ENCODE results near the gene RILP. TPM values are rescaled to one million over a fixed set of nuclear protein-coding genes. Genes with fewer than 3 reads are reported as not detected.

The RILP gene
- total RNA-seq, 1 donor from 2014 or later: 11.7 TPM

DNA sequence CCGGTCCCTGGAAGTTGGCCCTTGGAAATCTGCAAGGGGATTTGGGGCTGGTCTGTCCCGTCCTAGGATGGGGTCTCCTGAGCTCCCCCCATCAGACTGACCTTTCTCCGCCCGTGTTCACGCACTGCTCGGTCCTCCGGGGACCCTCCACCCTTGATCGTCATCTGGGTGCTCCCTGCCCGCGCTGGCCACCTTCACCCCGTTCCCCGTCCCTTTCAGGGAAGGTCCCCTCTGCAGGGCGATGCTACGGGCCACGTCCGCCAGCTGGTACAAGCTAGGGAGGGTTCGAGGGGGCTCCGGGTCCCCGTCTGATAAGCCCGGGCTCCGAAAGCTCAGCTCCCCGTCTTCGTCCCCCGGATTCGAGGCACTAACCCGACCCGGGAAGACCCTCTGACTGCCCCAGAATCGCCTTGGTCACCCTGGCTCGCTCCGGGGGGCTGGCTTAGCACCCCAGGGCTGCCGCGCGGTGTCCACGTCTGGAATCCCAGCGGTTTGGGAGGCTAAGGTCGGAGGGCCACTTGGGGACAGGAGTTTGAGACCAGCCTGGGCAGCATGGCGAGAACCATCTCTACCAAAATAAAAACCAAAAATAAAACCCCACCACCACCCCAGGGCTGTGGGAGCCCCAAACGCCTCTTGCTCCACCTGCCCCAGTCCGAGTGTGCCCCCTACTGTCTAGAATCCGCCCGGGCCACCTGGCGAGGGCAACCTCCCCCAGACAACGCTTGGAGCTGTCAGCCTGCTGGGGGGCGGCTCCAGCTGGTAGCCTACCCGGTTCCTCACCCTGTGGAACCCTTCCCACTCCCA lies 20.0 kb downstream of the RILP start:
- peak; percentile 74 for DNase-seq (ENCODE audit: low spot score)

DNA sequence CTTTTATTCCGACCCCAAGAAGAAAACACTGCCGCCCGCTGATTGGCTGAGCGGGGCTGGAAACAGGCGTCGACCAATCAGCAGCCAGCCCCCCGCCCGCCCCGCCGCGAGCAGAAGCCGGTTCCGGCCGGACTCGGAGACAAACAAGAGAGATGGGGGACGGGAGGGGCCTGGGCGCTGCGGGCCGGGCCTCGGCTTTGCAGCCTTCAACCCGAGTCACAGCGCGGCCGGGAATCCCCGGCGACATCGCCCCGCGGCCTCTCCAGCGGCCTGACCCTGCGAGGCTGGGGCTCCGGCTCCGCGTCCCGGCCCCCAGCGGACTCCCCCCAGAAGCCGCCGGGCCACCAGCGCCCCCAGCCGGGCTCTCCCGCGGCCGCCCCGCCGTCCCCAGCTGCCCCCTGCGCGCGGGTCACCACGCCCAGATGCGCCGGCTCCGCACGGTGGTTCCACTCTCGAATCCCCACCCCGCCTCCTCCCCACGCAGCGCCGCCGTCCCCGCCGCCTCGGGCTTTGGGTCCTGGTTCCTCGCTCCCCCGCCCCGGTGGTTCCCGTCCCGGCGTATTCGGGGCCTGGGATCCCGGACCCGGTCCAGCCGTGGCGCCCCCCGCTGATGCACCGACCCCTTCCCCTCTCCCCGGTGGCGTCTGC lies 20.7 kb downstream of the RILP start:
- peak; percentile 95 for DNase-seq (ENCODE audit: low spot score)

- DNase-seq (ENCODE audit: low spot score): peak; percentile 82
These were observed 21.4 kb downstream of the RILP start, which contains the start of gene SLC43A2 for GRCh38 chr17:1627982-1628855. Gene SLC43A2, minus strand, starts transcription at chr17:1628834. Its CDS starts 960 bp downstream, at chr17:1627874.

DNA sequence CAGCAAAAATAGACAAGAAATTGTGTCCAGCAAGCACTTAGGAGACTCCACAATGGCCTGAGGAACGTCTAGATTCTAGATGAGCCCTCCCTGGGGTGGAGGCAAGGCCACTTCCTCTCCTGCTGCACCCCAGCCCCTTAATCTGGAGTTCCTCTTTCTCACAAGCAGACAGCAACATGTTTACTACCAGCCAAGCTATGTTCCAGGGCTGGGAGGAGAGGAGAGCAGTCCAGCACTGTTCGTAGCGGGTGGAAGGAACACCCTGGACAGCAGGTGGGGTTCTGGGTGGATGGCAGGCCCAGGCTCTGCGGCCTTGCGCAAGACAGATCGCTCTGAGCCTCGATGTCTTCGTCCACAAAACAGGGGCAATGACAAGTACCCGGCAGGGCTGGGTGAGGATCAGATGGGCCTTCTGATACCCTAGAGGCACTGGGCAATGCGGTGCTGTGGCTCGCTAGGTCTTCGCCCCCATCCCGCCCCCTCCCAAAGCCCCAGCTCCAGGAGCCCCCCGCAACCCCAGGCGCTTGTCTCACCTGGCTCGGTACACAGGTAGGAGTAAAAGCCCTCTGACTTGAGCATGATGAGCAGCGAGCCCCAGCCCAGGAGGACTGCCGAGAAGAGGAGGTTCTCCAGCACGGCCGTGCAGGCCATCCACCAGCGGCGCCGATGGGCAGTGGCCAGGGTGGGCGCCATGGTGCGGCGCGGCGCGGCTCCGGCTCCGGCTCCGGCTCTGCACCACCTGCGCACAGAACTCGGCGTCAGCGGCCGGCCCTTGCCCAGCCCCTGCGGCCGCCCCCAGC lies 22.3 kb downstream of the RILP start:
- DNase-seq (ENCODE audit: low spot score): no peak

DNA sequence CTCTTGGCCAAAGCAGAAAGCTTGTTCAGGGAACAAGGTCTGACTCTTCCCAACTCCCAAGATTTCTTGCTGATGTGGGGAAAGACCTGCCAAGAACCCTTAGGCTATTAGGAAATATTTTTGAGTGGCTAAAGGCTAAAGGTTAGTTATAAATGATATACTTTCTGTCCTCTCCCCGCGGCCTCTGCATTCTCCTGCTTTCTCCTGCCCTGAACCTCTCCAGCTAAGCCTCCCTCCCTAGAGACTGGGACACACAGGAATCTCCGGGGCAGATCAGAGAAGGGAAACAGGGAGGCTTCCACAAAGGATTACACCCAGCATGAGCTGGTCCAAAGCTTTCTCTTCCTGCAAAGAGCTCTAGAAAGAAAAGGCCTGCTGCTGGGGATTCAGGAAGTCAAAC lies 23.3 kb downstream of the RILP start:
- DNase-seq (ENCODE audit: low spot score): no peak

- DNase-seq (ENCODE audit: low spot score): no peak
These were observed 24.1 kb downstream of the RILP start for GRCh38 chr17:1625581-1625980.

DNA sequence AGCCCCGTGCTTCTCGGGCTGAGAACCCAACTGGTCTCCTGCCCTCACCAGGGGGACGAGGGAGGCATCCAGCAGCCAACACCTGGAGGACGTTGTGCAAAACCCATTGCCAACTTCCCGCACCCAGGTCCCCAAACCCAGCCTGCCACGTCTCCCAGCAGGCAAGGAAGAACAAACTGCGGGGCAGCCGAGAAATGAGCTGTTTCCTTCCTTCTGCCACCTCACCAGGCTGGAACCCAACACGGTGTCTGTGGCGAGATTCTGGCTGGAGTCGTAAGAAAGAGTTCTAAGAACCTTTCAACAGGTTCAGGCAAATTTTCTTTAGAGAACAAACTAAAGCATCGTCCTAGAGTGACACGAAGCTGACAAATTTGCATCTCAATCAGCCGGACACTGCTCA lies 24.6 kb downstream of the RILP start:
- no peak for DNase-seq (ENCODE audit: low spot score)

DNA sequence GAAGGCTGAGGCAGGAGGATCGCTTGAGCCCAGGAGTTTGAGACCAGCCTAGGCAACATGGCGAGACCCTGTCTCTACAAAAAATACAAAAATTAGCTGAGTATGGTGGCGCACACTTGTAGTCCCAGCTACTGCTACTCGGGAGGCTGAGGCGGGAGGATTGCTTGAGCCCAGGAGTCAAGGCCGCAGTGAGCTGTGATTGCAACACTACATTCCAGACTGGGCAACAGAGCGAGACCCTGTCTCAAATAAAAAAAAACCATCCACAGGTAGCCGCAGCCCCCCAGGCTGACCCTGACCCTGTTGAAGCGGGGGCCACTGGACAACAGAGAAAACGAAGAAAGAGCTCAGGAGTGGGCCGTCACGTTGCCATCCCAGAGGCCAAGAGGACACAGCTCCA lies 25.0 kb downstream of the RILP start:
- no peak for DNase-seq (ENCODE audit: low spot score)

DNA sequence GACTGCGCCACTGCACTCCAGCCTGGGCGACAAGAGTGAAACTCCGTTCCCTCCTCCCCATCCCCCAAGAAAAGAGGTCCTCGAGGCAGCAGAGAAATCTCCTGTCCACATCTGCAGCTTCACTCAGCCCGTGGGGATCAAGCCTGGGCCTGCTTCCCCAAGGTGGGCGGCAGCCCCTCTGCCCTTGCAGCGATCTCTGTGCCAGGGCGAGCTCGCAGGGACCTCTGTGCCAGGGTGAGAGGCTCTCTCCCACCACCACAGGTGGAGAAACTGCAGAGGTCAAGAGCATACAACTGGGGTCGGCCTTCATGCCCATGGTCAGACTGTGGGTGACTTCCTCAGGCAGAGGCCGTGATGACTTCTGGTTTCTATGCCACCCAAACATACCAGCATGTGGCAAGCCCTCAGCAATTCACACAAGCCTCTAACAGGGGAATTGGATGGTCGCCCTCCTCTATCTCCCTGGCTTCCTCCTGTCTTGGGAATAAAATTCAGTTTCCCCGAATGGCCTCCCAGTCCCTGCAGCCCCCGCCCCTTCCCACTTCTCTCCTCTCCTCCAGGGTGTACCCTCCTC lies 26.5 kb downstream of the RILP start:
- DNase-seq (ENCODE audit: low spot score): no peak

- no peak for DNase-seq (ENCODE audit: low spot score)
These were observed 28.3 kb downstream of the RILP start for GRCh38 chr17:1621273-1621954.

GRCh38 chr17:1620486-1620885 lies 29.2 kb downstream of the RILP start:
- no peak for DNase-seq (ENCODE audit: low spot score)

- peak; percentile 58 for DNase-seq (ENCODE audit: low spot score)
These were observed 32.0 kb downstream of the RILP start for GRCh38 chr17:1617620-1618174.

- no peak for DNase-seq (ENCODE audit: low spot score)
These were observed 33.6 kb downstream of the RILP start for GRCh38 chr17:1616101-1616500.

DNA sequence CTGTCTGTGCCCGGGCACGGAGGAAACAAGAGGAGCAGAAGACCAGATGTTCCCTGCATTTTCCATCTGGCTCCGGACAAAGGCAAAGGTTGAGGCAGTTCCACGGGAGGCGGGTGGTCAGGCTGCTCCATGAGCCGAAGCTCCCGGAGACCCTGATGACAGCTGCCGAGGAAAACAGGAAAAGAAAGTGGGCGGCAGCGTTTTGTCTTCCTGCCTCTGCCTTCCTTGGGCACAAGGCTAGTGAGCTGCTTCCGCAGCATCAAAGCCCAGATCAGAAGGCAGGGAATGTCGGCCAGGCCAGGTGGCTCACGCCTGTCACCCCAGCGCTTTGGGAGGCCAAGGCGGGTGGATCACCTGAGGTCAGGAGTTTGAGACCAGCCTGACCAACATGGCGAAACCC lies 37.3 kb downstream of the RILP start:
- DNase-seq (ENCODE audit: low spot score): no peak

DNA sequence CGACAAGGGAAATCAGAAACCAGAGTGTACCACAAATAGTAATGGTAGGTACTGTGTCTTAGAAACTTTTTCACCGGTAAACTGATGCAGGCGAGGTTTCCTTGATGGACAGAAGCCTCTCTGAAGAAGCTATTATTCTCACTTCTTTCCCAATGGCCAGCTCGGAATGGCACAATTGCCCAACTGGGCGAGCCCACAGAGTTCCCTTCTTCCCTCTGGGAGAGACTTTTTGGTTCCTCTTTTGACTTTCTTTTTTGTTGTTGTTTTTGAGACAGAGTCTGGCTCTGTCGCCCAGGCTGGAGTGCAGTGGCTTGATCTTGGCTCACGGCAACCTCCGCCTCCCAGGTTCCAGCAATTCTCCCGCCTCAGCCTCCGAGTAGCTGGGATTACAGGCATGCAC lies 38.0 kb downstream of the RILP start:
- DNase-seq (ENCODE audit: low spot score): no peak

DNA sequence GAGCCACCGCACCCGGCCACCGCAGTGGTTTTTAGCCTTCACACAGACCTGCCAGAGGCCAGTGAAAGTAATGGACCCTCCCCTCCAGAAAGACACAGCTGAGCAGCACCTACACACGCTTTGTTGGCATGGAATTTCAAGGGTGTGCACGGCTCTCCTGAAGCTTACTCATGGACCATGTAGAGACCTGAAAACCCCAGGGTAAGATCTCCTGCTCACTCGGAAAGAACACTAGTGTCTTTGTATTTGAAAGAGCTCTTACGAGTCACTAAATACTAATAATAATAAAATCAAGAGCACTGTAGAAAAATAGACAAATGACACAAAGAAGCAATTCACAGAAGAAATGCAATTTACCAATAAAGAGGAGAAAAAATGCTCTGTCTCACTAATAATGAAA lies 41.0 kb downstream of the RILP start:
- DNase-seq (ENCODE audit: low spot score): no peak

GRCh38 chr17:1607971-1608320 lies 41.7 kb downstream of the RILP start:
- no peak for DNase-seq (ENCODE audit: low spot score)

- DNase-seq (ENCODE audit: low spot score): no peak
These were observed 43.2 kb downstream of the RILP start for GRCh38 chr17:1606352-1606985.

DNA sequence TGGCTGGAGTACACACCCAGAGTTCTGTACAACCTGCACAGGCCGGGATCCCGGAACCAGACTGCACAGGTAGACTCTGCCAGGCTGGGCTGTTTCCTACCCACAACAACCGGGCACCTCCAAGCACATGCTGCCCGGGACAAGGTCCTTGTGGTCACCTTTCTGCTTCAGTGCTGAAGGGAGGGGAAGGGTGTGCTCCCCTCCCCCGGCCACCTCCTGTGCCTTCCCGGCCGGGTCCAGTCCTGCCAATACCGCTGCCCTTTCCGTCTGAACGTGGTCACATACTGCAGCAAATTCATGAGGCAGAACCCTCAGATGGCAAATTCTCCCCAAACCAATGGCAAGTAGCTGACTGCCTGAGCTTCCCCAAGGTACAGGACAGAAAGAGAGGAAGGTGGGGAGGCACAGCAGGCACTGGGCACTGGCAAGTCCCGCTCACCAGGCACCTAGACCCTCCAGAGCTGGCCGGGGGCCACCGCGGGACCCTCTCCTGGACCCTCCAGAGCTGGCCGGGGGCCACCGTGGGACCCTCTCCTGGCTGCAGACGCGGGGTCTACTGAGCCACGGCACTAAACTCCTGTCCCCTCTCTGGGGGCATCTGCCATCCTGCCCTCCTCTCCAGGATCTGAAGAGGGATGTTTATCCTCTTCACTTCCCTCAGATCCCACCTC lies 43.9 kb downstream of the RILP start:
- no peak for DNase-seq (ENCODE audit: low spot score)

All from mucosa of gallbladder (tissue), 1 donor.